IPS-11a (cell line): ENCODE measurements around the gene FCHO2.

Source experiments
- H3K4me3 ChIP-seq: one replicate; pipeline ENCODE4 v1.5.1; 2013; ENCODE audit warnings: low read depth, low read length, control low read depth

FCHO2 gene

DNA sequence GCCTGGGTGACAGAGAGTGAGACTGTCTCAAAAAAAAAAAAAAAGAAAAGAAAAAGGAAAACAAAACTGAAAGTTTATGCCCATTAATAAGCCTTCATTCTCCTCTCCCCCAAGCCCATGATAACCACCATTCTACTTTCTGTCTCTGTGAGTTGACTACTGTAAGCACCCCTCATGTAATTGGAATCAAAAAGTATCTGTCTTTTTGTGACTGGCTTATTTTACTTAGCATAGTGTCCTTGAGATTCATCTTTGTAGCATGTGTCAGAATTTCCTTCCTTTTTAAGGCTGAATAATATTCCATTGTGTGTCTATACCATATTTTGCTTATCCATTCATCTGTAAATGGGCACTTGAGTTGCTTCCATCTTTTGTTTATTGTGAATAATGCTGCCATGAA, 150.5 kb downstream of the FCHO2 start:
- no peak overlapping the region for H3K4me3 ChIP-seq

DNA sequence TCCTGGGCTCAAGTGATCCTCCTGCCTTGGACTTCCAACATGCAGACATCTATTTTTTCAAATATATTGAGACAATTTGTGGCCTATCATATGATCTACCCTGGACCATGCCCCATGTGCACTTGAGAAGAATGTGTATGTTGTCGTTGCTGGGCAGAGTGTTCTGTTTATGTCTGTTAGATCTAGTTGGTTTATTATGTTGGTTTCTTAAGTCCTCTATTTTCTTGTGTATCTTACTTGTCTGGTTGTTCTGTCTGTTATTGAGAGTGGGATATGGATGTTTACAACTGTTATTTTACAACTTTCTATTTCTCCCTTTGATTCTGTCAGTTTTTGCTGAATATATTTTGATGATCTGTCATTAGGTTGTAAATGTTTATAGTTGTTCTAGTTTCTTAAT, 154.3 kb downstream of the FCHO2 start:
- no peak overlapping the region for H3K4me3 ChIP-seq

DNA sequence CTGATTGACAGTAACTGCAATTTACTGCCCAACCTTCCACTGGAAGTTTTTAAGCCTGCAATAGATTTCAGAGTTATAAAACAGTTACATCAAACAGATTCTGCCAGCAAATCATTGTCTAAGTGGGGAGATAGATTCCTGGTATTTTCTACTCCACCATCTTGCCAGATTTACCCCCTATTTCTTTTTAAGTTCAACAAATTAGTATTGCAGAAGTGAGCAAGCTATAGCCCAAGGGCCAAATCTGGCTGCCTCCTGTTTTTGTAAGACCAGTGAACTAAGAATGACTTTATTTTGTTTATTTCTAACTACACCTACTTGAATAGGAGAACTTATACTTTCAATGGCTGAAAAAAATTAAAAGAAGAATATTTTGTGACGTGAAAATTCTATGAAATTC, 155.7 kb downstream of the FCHO2 start:
- no peak overlapping the region for H3K4me3 ChIP-seq

DNA sequence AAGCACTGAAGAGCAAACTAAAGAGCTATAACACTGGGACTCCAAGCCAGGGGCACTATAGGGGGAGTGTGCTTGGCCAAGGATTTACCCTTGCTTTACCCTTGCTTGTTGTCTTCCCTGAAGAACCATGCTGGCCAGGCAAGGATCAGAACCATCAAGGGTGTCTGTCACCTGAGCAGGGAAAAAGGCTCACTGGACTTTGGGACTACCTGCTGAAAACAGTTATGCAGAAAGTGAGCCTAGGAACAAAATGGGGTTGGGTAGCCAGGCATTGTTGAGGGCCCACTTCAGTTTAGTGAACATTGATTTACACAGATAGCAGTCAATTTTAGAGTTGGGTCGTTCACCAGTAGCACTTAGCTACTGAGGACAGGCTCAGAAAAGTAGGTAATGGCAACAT, 156.5 kb downstream of the FCHO2 start:
- no peak overlapping the region for H3K4me3 ChIP-seq

DNA sequence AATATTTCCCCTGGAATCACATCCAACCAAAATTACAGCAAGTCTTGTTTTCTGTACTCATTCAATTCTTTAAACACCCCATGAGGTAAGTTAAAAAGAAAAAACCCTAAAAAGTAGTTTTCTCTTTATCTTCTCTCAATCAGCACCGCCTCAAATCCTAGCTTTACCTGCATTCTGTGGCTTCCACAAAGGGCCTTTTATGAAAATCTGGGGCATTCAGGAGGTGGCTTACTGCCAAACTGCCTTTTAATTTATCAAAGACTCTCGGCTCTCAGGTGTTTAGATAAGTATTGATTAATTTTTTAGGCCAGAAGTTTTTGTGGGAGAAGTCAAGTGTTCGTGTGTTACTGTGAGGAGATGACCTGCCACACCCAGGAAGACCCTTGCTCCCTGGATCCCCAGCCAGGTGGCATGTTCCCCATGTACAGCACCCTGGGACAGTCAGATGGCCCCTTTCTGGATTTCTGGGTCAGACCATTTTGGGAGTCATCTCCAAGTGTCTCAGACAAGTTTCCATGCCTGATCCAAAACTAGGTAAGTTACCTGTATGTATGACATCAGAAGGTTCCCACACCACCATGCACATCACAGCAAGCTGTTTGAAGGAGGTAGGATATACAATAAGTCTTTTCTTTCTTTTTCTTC, 158.3 kb downstream of the FCHO2 start:
- no peak overlapping the region for H3K4me3 ChIP-seq

DNA sequence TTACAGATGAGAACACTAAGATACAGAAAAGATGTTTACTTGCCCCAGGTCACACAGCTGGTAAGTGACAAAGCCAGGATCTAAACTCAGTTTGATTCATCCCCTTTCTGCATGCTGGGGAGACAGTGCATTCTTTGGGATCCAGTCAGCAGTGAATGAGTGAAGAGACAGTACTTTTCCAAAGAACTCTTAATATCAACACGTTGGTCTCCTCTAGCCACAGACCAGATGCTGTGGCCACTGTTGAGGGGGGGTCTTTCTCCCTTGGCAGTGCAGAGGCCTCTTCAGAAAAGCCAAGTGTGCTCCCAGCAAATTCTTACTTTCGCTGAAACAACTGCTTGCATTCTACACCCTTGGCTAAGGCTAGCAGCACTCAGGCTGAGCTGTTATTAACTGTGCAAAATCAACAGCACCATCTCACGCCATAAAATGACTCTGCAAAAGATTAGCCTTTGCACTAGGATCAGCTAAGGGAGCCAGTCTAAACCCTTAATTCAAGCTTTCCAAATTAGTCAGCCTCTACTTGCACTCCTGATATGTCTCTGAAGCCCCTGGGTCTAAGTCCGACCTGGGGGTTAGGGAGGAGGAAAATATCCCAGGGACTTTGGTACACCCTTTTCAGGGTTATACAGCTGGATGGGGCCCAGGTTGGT, 159.7 kb downstream of the FCHO2 start:
- no peak overlapping the region for H3K4me3 ChIP-seq

DNA sequence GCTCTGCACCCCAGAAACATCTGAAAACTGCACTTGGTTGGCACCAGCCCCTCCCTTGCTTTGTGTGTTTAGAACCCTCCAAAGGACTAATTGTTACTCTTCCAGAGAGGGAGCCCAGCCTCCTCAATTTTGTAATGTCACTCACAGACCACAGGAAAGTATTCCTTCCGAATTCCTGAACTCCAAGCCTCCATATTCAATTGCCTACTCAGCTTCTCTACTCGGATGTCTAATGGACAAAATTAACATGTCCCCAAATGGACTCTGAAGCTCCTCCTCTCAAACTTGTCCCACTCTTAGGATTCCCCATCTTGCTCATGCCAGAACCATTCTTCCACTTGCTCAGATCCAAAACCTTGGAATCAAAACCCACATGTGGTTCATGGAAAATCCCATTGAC, 160.7 kb downstream of the FCHO2 start:
- H3K4me3 ChIP-seq = no peak overlapping the region

DNA sequence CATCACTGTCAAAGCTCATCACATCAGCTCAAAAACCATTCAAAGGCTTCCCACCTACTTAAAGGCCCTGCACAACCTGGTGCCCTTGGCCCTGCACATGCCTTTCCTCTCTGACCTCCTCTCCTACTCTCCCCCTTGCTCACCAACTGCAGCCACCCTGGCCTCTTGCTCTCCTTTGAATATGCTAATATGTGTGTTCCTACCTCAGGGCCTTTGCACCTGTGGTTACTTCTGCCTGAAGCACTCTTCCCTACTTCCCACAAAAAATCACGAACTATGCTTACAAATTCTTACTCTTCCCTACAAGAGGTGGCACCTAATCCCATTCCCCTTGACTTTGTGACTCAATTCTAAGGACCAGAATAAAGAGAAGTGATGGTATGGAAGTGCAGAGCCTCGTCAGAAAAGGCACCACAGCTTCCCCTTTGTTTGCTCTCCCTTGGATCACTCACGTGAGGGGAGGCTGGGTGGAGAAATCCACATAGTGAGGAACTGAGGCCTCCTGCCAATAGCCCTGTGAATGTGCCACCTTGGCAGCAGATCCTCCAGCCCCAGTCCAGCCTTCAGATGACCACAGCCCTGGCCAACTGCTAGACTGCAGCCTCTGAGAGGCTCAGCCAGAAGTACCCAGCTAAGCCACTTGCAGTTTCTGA, 161.4 kb downstream of the FCHO2 start:
- no peak overlapping the region for H3K4me3 ChIP-seq

DNA sequence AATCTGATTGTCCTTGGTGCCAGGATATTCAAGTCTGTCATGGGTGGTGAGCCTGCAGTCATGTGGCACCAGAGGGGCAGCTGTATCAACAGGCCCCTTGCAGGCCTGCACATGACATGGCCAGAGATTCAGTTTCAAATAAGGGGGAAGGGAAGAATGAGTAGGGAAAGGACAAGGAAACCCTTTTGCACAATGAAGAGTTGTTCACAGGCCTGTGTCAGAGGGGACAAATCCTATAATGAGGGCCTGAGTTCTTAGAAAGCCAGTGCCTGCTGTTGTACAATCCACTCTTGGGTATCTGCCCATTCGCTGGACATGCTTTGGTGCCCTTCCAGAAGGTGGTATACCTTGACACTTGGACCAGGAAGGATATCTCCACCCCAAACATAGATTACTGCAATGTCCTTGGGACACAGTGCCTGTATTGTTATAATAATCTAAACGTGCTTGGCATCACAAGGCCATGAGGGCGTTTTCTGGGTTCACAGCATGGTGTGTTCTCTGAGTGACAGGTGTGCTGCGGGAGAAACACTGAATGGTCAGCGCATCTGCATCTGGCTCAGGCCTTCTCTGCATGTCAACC, 162.6 kb downstream of the FCHO2 start:
- no peak overlapping the region for H3K4me3 ChIP-seq

DNA sequence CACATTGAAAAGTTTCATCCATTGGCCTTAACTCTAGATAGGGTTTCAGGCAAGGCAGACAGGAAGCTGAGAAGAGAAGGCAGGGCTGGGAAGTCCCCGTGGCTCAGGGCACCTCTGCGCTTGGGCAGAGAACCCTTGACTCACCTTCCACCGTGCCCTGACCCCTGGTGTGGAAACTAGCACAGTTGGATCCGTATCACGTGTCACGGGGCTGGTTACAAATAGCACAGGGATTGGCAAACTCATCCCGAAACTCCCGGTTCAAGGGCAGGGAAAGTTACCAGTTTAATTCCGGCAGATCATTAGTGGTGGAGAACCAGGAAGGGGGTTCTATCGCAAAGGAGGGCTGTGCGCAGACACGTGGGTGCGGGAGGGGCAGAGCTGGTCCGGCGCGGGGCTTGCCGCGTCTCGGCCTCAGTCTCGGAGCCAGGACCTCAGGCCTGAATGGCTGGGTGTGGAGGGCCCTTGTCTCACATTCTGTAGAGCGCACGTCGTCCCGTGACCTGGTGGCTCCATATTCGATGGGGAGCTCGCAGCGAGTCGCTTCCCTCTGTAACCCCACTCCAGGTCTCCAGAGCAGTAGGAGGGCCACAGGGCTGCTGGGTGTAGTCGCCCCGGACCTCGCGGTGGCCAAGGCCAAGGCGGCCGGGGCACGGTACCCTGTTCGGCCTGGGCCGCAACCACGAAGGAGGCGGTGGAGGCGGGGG, 163.8 kb downstream of the FCHO2 start:
- H3K4me3 ChIP-seq = peak overlapping the region; percentile 18

DNA sequence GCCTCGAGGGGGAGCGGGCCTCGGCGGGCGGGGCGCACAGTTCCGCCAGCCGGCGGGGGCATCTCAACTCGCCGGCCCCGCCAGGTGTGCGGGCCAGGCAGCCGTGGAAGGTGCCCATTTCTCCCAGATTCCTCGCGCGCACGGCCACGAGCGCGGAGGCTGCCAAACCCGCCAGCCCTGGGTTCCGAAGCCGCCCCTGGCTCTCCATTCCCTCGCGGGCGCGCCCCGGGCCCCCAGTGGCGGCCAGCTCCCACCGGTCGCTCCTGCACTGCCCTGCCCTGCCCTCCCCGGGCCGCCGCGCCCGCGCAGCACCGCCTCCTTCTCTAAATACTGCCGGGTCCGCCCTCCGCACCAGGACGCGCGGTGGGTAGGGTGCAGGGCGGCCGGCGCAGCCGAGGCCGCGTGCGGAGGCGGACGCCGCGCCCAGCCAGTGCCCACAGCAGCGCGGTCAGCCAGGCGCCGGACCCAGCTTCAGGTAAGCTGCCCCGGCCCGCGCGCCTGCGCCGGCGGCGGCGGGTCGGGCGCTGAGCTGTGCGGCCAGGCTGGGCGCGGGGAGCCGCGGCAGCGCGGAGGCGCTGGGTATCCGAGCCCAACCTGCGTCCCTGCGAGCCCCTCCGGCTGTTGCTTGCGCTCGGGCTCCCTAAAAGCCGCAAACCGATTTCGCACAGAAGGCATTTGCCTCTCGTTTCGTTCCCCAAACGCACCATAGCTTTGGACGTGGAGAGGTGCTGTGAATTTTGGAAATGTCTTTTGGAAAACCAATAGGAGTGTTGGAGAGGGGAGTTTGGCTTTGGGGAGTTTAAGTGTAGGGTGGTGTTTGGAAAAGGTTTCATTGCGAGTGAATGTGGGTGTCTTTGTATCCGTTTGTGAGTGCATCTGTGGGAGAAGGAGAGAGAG, 164.6 kb downstream of the FCHO2 start, which contains the start of gene TMEM171:
Gene TMEM171, plus strand, starts transcription at position 354 of the 897 bp plus-strand sequence. CDS start 2,799 bp downstream, outside the sequence.
- peak within 1 kb of the TSS; percentile 55 for H3K4me3 ChIP-seq

DNA sequence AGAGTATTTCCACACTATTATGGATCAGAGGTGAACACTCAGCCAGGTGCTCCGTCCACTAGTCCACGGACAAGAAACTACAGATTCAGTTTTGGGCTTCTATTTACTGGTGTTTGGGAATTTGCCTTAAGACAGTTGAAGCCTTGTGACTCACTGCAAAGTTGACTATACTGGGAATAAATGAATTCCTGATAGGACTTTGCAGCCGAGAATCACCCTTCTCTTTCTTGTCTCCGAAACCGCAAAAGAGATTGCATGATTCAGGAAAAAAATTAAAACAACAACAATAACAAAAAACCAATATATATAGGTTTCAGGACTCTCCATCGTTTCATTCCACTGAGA, 165.2 kb downstream of the FCHO2 start:
- H3K4me3 ChIP-seq = peak overlapping the region; percentile 55

DNA sequence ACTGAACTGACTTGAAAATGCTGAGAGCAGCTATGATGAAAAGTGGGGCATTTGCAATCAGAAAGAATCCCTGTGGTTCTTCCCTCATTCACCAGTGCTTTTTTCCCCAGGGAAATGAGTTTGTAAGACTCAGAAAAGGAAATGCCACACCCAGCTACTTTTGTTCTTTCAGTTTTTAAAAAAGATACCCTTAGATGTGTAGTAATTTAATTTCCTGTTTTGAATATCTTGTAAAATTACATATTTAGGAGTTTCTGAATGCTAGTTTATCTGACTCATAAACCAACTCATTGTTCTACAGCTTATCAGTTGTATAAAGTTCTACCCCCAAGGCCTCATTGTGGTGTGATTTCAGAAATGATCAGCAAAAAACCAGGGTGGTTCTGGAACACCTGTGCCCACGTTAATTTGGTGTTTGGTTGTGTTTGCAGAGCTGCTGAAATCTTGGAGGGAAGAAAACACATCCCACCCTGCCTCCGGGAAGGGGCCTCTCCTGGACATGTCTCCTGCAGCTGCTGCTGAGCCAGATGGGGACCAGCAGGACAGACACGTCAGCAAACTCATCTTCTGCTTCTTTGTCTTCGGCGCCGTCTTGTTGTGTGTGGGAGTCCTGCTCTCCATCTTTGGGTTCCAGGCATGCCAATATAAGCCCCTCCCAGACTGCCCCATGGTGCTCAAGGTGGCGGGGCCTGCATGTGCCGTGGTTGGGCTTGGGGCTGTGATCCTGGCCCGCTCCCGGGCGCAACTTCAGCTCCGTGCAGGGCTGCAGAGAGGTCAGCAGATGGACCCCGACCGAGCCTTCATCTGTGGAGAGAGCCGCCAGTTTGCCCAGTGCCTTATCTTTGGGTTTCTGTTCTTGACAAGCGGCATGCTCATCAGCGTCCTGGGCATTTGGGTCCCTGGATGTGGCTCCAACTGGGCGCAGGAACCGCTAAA, 167.3 kb downstream of the FCHO2 start:
- H3K4me3 ChIP-seq = no peak overlapping the region

DNA sequence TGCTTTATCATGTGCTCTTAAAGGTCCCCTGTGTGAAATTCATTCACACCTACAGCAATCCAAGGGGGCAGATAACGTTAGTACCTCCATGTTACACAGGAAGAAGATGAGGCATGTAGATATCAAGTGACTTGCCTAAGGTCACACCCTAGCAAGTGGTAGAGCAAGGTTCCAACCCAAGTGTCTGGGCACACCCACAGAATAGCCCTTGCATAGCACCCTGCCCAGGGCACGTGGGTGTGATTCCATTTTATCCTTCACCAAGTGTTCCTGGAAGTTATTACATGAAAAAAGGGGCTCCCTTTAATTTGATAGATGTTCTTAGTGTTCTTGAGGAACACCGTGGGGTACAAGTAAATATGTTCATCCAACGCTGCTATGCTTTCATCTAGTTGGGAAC, 169.4 kb downstream of the FCHO2 start:
- H3K4me3 ChIP-seq = no peak overlapping the region

DNA sequence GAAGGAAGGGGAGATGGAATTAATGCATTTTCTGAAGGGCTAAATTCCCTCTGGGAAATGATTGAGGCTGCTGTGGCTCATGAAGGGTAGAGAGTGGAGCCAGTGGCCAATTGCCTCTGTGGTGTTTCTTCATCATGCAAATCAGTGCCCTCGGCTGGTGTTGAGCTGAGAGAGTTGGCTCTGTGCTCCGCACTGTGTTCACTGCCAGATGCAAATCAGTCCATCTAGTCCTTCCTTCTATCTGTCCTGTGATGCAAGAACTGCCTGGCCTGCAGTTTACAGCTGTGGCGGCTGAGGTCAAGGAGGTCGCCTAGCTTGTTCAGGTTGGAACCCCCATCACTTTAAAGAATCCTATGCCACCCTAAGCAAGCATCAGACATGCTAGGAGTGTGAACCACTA, 170.5 kb downstream of the FCHO2 start:
- H3K4me3 ChIP-seq = no peak overlapping the region

DNA sequence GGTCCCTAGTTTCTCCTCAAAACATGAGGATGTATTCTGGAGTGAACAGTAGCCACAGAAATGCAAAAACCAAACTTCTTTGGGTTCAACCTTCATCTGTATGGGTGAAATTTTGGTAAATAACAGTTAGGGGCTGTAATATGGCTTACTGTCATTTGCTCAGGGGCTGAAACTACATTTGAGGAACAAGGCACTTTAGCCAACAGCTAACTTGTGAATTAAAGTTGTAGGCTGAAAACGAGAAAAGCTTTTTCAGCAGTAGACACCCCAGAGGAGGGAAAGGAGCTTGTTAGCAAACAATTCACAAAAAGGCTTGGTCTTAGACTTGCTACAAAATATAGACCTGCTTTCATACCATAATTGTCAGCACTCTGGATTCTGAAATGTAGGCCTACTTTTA, 171.1 kb downstream of the FCHO2 start:
- no peak overlapping the region for H3K4me3 ChIP-seq

DNA sequence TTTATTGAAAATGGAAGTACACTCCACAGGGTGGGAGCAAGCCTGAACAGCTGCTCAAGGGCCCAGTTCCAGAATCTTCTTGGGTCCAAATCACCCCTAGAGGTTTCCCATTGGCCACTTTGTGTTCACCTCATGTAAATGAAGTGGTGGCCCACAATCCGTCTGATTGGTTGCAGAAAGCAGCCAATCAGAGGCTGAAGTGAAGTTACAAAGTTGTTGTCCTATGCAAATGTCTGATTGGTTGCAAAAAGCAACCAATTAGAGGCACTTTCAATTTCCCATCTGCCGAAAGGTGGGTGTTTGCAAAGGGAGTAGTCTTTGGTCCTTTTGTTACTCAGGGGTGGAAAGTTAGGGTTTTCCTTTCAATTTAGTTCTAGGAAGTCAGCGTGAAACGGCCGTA, 173.3 kb downstream of the FCHO2 start:
- no peak overlapping the region for H3K4me3 ChIP-seq

DNA sequence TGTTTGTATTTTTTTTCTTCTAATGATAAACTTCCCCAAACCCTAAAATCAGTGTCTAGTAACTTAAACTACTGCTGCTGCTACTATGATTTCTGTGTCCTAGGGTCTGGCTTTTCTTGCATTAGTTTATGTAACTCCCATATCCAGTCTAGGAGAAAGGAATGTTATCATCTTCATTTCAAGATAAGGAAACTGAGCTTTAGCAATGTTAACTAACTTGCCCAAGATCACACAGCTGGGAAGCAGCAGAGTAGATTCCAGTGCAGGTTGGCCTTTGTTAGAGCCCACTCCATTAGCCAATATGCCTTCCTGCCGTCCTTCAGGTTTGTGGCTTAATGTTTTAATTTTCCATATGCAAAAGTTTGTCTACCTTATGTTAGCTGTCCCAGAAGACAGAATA, 175.0 kb downstream of the FCHO2 start:
- H3K4me3 ChIP-seq = no peak overlapping the region

DNA sequence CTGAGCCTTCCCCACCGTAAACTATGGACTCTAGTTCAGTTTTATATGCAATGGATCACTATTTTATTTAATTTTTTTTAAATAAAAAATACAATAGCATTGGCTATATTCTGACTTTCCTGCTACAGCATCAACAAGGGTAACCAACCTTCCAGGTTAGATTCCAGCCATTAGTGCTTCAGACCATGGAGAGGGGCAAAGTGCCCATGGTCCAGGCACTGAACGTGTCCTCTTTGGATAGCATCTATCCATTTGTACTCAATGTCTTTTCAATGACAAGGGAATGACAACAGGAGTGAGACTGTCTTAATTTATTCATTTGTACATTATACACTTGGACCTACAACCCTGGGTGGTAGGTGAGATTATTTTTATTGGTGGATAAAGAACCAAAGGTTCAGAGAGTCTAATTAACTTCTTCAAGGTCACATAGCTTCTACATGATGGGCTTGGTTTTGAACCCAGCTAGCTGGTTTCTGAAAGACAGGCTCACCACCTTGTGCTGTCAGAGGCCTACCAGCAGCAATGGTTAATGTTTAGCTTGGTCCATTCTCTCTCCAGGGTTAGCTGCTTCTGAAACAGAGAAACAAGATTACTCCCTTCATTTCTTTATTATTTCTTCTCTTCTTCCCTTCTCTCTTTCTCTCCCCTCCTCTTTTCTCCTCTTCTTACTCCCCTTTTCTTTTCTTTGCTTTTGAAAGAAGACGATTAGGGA, 176.0 kb downstream of the FCHO2 start:
- no peak overlapping the region for H3K4me3 ChIP-seq
